ENCODE data around the gene STXBP6. TPM values are rescaled to one million over a fixed set of nuclear protein-coding genes. Genes with fewer than 3 reads are reported as not detected.

STXBP6 gene
- total and polyA plus RNA-seq, 10 of the 15 experiments (the other 5 are each of a cell fraction or from before 2014, with no cell fraction given), result 1.2 to 47.3 (median 1.9) TPM

DNA sequence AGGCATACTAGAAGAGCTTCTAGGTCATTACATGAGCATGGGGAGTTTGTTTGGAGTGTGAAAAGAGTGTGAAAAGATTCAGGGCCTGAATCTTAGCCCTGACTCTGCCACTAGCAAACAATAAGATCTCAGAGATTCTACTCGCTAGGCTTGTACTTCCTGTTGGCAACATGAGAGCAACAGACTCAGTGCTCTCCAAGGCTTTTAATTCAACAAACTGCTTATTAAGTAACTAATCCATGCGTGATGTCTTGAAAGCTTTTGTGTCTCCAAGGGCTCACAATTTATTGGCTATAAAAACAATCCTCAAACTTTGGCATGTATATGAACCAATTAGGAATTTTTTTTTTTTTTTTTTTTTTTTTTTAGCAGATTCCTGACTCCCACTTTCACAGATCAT, 105.1 kb downstream of the STXBP6 start:
- no peak for DNase-seq (ENCODE audit: low read depth, low spot score)
- Histone ChIP-seq H3K9ac (ENCODE audit: control insufficient read depth, insufficient read depth, low read length) (no peak overlapping the region), H3K4me3 (no peak overlapping the region), H3K27ac (ENCODE audit: control insufficient read depth, insufficient read depth) (no peak overlapping the region), H3K27me3 (replicated peaks in 1 of 2; ENCODE audit: control insufficient read depth in 2 of 2, insufficient read depth in 2 of 2, low read length in 1 of 2) (no peaks in the 10 kb centered on the region), H4K20me1 (ENCODE audit: control insufficient read depth, insufficient read depth) (no peaks in the 10 kb centered on the region), H3K4me2 (ENCODE audit: control insufficient read depth, insufficient read depth) (no peak overlapping the region), H3K36me3 (ENCODE audit: control insufficient read depth in 2 of 2, insufficient read depth in 2 of 2, low read length in 1 of 2) (no peaks in the 10 kb centered on the region), H3K4me1 (ENCODE audit: control insufficient read depth, insufficient read depth, low read length) (no peaks in the 10 kb centered on the region; the same call in none of the 2 replicates), H2AFZ (ENCODE audit: control insufficient read depth, low read depth, low read length) (no peak overlapping the region), H3K79me2 (ENCODE audit: control insufficient read depth, insufficient read depth, low read length) (no peaks in the 10 kb centered on the region), H3K9me3 (replicated peaks; ENCODE audit: control insufficient read depth, insufficient read depth, low read length) (no peaks in the 10 kb centered on the region)
- 49% methylated on average over 2 of the region's 2 CpGs for whole genome bisulfite sequencing (ENCODE audit: insufficient coverage, insufficient replicate concordance, low lambda C conversion rate, missing lambda C conversion rate)
- intact Hi-C loops (cut with micrococcal nuclease; ENCODE audit: unreplicated experiment), result loop anchor here (5.0 to 10.0 kb wide), 2 partner anchors 33 to 140 kb away; no protein-coding TSS in a partner anchor
- no TSS peak for BruUV-seq (replicated peaks)
- TF ChIP-seq IKZF1 (conservative IDR thresholded peaks at IDR 0.05), result no peak
- no peak for TF ChIP-seq SRF (IDR thresholded peaks at IDR 0.05; ENCODE audit: low read depth in 2 of 2, low read length in 2 of 2)
- TF ChIP-seq SIN3A (IDR thresholded peaks at IDR 0.05; ENCODE audit: low read depth, low read length), result no peak
- TF ChIP-seq ESRRA (IDR thresholded peaks at IDR 0.05; ENCODE audit: low read length), result no peak
- TF ChIP-seq JUND (IDR thresholded peaks at IDR 0.05; ENCODE audit: low read depth, low read length), result no peak
- TF ChIP-seq KLF5 (IDR thresholded peaks at IDR 0.05; ENCODE audit: partially characterized antibody), result no peak
- TF ChIP-seq, protein P1, sequence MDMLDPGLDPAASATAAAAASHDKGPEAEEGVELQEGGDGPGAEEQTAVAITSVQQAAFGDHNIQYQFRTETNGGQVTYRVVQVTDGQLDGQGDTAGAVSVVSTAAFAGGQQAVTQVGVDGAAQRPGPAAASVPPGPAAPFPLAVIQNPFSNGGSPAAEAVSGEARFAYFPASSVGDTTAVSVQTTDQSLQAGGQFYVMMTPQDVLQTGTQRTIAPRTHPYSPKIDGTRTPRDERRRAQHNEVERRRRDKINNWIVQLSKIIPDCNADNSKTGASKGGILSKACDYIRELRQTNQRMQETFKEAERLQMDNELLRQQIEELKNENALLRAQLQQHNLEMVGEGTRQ (IDR thresholded peaks at IDR 0.05; ENCODE audit: borderline replicate concordance, low read depth, low read length), result no peak
- FAIRE-seq, result no peak
- in situ Hi-C loops (cut with MboI), result no loop called here
- POLR2A ChIA-PET, result interaction anchor here (1.2 kb wide), 1 partner anchor 9 kb away, joined by 6 read pairs; no protein-coding TSS in a partner anchor
- RAD21 ChIA-PET (ENCODE audit: unreplicated experiment), result interaction anchor here (0.6 to 4.0 kb wide), 4 partner anchors 9 to 138 kb away, joined by 3 to 26 read pairs (median 6); no protein-coding TSS in a partner anchor
- CTCF ChIA-PET, result interaction anchor here (1.5 to 6.0 kb wide), 2 partner anchors 18 to 21 kb away, joined by 6 to 37 read pairs; no protein-coding TSS in a partner anchor
- no peak for ATAC-seq
- SMC1A ChIA-PET (ENCODE audit: uncharacterized antibody, unreplicated experiment), result interaction anchor here (1.1 to 9.0 kb wide), 9 partner anchors 10 to 85 kb away, joined by 3 to 104 read pairs (median 13); no protein-coding TSS in a partner anchor
